Stimulated activated effector memory CD8-positive, alpha-beta T cell treated with anti-CD3 and anti-CD28 coated beads, Interleukin-12 subunit alpha, Interleukin-12 subunit beta, amount 100 ng/mL, for 72 hours (primary cell): ENCODE results near the gene LARP7.
"Not testable (repeated sequence)": the region's sequence is repeated elsewhere in the genome, so short reads cannot be mapped to it uniquely, and the experiment has no call there.

Source experiments
- ATAC-seq: fragments of 150-1000 bp; cut with Tn5 transposase; 2 replicates; pipeline ENCODE4 v1.10.0; 2021
- DNase-seq, 2 donors: peaks; one replicate each; pipeline ENCODE4 v3.0.0; 2021 to 2022; ENCODE audit warnings: low spot score in 2 of 2
- H3K27ac Mint-ChIP-seq: one replicate; pipeline ENCODE4 v1.8.0; 2022; ENCODE audit warnings: mild to moderate bottlenecking, mixed read lengths
- H3K36me3 Mint-ChIP-seq: one replicate; pipeline ENCODE4 v1.8.0; 2022; ENCODE audit warnings: mild to moderate bottlenecking, mixed read lengths
- H3K4me1 Mint-ChIP-seq: one replicate; pipeline ENCODE4 v1.8.0; 2022; ENCODE audit warnings: mixed read lengths
- H3K4me3 Mint-ChIP-seq: one replicate; pipeline ENCODE4 v1.8.0; 2022; ENCODE audit warnings: mild to moderate bottlenecking, mixed read lengths
- H3K9me3 Mint-ChIP-seq: one replicate; pipeline ENCODE4 v1.8.0; 2022; ENCODE audit warnings: mixed read lengths

Gene LARP7

DNA sequence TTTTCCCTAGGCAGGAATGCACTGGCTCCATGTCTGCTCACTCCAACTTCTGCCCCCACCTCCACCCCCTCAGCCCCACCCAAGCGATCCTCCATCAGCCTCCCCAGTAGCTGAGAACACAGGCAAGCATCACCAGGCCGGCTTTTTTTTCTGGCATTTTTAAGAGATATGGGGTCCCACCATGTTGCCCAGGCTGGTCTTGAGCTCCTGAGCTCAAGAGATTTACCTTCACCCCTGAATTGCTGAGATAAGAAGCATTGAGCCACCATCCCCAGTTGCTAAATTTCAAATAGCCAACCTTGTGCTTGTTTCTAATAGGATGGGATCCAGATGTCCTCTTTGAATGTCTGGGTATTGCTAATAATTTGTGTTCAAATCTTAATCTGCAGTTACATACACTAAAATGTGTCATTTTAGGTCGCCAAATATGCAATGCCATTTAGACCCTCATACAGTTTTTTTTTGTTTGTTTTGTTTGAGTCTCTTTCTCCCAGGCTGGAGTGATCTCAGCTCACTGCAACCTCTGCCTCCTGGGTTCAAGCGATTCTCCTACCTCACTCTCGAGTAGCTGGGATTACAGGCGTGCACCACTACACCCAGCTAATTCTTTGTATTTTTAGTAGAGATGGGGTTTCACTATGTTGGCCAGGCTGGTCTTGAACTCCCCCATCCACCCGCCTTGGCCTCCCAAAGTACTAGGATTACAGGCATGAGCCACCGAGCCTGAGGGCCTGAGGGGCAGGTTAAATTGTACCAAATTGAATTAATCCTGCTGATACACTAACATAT lies 8.8 kb downstream of the LARP7 start:
- ATAC-seq, result no peak
- H3K9me3 Mint-ChIP-seq, result no peaks in the 10 kb centered on the region
- no peak for DNase-seq
- no peak overlapping the region for H3K4me3 Mint-ChIP-seq
- H3K36me3 Mint-ChIP-seq, result peaks cover 89% of the 10 kb centered on the region
- no peak overlapping the region for H3K27ac Mint-ChIP-seq
- peaks cover 24% of the 10 kb centered on the region for H3K4me1 Mint-ChIP-seq

DNA sequence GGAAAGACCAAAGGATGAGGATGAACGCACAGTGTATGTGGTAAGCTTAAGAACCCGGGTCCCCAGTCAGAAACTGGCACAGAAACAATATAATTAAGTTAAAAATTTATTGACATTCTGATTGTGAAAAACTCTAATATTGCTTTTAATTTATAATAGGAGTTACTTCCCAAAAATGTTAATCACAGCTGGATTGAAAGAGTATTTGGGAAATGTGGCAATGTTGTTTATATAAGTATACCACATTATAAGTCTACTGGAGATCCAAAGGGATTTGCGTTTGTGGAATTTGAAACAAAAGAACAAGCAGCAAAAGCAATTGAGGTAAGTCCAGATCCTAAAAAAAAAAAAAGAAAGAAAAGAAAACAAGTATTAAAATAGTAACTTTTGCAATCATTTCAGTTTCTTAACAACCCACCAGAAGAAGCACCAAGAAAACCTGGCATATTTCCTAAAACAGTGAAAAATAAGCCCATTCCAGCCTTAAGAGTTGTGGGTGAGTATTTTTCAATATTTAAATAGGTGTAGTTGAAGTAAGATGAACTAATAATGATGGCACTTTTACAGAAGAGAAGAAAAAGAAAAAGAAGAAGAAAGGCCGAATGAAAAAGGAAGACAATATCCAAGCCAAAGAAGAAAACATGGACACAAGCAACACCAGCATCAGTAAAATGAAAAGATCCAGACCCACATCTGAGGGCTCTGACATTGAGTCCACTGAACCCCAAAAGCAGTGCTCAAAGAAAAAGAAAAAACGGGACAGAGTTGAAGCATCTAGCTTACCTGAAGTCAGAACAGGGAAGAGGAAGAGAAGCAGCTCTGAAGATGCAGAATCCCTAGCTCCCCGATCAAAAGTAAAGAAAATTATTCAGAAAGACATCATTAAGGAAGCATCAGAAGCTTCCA lies 9.9 kb downstream of the LARP7 start:
- ATAC-seq (no peak), DNase-seq (no peak)
- Mint-ChIP-seq H3K4me3 (no peak overlapping the region), H3K9me3 (no peaks in the 10 kb centered on the region), H3K27ac (no peak overlapping the region), H3K4me1 (peaks cover 12% of the 10 kb centered on the region), H3K36me3 (peaks cover 94% of the 10 kb centered on the region)

DNA sequence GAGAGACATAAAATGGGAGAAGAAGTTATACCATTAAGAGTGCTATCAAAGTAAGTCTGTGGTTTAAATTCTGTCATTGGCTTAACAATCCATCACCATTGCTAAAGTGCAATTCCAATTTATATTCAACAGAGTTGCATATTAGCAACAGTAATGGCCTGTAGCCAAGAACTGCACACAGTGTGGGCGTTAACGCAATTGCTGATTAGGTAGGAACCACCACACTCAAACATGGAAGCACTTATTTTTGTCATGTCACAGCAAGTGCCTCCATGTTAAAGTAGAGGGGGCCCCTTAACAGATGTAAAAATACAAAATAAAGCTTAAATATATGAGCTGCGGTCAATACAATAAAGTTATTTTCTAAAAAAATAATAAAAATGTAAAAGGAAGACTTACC lies 10.8 kb downstream of the LARP7 start:
- no peak overlapping the region for H3K4me3 Mint-ChIP-seq
- H3K36me3 Mint-ChIP-seq, result peaks cover 100% of the 10 kb centered on the region
- DNase-seq, result no peak
- H3K27ac Mint-ChIP-seq, result no peak overlapping the region
- H3K9me3 Mint-ChIP-seq, result no peaks in the 10 kb centered on the region
- H3K4me1 Mint-ChIP-seq, result peaks cover 9% of the 10 kb centered on the region
- no peak for ATAC-seq

DNA sequence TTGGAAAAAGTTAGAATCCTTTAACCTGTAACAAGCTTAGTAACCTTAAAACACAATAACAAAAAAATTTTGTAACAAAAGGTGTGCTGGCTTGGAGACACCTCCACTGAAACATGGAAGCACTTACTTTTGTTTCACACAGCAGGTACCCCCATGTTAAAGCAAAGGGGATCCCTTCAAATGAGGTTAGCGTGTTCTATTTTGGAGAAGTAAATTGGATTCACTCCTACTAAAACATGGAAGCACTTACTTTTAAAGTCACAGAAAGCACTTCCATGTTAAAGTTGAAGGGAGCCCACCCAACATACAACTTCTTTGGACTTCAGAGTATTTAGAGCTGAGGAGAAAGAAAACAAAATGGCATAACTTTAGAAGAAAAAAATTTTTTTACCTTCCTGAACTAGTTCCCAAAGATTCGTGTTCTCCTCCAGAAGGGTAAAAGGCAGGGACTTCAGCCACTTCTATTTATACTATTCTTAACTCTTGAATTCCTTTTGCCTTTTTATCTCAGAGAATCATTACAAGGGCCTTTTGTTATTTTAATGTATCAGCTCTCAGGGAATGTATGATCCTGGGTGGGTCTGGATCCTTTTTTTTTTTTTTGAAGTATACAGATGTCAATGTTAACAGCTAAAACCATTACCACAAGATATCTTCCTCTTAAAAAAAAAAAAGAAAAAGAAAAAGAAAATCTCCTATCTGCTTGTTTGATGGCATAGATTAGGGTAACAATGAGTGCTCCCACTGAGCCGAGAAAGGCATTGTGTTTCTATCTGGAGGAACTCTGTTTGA lies 11.5 kb downstream of the LARP7 start:
- DNase-seq (no peak), ATAC-seq (no peak)
- H3K4me3 Mint-ChIP-seq, result no peak overlapping the region
- no peak overlapping the region for H3K27ac Mint-ChIP-seq
- H3K9me3 Mint-ChIP-seq, result no peaks in the 10 kb centered on the region
- H3K36me3 Mint-ChIP-seq, result peaks cover 100% of the 10 kb centered on the region
- H3K4me1 Mint-ChIP-seq, result peaks cover 2% of the 10 kb centered on the region

DNA sequence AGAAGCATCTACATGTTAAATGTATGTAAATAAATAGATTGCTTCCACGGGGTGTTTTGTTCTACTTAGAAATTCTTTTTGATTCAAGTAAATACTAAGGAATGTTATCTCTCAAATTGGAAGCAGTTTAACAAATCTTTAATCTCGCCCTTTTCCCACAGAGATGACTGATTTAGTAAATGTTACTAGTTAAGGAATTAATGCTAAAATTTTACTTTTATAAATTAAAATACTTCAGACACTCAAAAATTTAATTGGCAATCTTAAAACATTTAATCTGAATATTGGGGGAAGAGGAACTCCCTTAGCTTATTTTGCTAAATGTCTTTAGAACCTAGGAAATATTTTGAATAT lies 12.1 kb downstream of the LARP7 start:
- DNase-seq (no peak), ATAC-seq (no peak)
- Mint-ChIP-seq H3K4me1 (no peaks in the 10 kb centered on the region), H3K27ac (no peak overlapping the region), H3K9me3 (no peaks in the 10 kb centered on the region), H3K4me3 (no peak overlapping the region), H3K36me3 (peaks cover 100% of the 10 kb centered on the region)

DNA sequence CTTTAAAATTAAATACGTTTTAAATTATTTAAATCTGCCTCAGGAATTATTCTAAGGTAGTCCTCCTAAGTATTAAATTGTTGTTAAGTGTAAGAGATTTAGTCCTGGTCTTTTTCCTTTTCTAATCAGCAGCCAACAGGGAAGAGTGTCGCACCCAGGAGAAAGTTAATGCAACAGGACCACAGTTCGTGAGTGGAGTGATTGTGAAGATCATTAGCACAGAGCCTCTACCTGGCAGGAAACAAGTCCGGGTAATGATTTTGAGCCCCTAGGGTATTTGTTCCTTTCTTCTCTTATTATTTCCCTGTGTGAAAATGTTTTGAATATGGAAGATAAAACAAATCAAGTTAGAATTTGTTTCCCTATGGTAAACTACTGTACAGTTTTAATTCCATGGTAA lies 13.4 kb downstream of the LARP7 start:
- Mint-ChIP-seq H3K27ac (no peak overlapping the region), H3K9me3 (no peaks in the 10 kb centered on the region), H3K4me1 (no peaks in the 10 kb centered on the region), H3K4me3 (no peak overlapping the region), H3K36me3 (peaks cover 100% of the 10 kb centered on the region)
- DNase-seq, result no peak
- no peak for ATAC-seq

DNA sequence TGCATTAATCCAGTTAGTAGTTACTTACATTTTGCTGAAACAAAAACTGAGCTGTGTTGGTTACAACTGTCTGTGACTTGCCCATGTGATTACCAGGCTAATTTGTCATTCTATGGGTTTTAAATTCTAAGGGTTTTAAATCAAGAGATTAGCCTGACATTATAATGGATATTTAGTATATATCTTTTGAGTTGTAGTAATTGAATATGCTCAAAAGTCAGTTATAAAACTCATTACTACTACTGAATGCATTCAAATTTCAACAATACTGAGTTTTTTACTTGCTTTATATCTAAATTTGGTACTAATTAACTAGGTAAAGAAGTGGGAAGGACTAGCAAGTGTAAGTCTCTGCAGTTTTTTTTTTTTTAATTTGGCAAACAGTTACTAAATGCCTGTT lies 14.7 kb downstream of the LARP7 start:
- Mint-ChIP-seq H3K9me3 (no peaks in the 10 kb centered on the region), H3K36me3 (peaks cover 100% of the 10 kb centered on the region), H3K4me1 (no peaks in the 10 kb centered on the region), H3K4me3 (no peak overlapping the region), H3K27ac (no peak overlapping the region)
- no peak for ATAC-seq
- no peak for DNase-seq

DNA sequence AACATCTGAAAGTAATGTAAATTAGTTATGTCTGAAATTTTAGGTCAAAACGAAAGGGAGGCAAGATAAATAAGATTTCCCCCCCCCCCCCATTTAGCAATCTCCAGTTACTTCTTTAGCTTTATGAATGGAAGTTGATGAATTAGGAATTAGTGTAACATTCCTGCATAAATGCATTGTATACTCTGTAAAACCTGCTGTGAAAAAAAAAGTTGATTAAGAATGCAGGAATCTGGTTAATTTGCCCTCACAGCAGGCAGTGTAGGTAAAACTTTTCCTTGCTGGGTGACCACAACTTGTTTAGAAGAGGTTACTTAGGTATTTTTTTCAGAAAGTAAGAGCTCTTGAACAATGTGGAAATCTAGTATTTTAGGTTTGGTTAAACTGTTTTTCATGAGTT lies 15.3 kb downstream of the LARP7 start:
- no peaks in the 10 kb centered on the region for H3K9me3 Mint-ChIP-seq
- H3K4me1 Mint-ChIP-seq, result no peaks in the 10 kb centered on the region
- H3K36me3 Mint-ChIP-seq, result peaks cover 100% of the 10 kb centered on the region
- no peak for ATAC-seq
- H3K4me3 Mint-ChIP-seq, result no peak overlapping the region
- no peak for DNase-seq
- H3K27ac Mint-ChIP-seq, result no peak overlapping the region

DNA sequence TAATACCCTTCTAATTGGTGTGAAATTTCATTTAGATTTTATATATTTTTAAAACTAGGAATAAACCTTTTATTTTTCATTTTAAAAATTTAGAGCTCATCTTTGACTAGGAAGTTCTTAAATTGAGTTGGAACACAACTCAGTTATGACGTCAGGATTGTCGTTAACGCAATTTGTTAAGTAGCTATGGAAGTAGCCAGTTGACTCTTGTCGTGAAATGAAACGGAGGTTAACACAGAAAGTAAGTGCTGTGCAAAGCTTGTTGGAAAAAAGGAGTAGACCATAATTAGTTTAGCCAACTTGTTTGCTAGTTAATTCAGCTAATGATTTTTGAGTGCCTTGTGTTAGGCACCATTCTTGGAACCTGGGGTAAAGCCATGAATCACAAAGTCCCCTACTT lies 18.3 kb downstream of the LARP7 start:
- Mint-ChIP-seq H3K4me1 (no peaks in the 10 kb centered on the region), H3K27ac (no peak overlapping the region), H3K9me3 (no peaks in the 10 kb centered on the region), H3K4me3 (no peak overlapping the region), H3K36me3 (peaks cover 89% of the 10 kb centered on the region)
- no peak for ATAC-seq
- no peak for DNase-seq

DNA sequence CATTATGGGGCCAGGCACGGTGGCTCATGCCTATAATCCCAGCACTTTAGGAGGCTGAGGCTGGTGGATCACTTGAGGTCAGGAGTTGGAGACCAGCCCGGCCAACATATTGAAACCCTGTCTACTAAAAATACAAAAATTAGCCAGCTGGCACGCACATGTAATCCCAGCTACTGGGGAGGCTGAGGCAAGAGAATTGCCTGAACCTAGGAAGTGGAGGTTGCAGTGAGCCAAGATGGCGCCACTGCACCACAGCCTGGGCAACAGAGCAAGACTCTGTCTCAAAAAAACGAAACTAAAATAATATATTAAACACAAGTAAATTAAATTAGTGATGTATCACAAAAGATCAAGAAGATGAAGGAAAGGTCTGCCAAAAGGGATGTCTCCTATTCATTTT lies 19.2 kb downstream of the LARP7 start:
- DNase-seq, H3K4me1 Mint-ChIP-seq, ATAC-seq, H3K9me3 Mint-ChIP-seq, H3K27ac Mint-ChIP-seq, H3K4me3 Mint-ChIP-seq: not testable (repeated sequence)
- H3K36me3 Mint-ChIP-seq, result peaks cover 80% of the 10 kb centered on the region

DNA sequence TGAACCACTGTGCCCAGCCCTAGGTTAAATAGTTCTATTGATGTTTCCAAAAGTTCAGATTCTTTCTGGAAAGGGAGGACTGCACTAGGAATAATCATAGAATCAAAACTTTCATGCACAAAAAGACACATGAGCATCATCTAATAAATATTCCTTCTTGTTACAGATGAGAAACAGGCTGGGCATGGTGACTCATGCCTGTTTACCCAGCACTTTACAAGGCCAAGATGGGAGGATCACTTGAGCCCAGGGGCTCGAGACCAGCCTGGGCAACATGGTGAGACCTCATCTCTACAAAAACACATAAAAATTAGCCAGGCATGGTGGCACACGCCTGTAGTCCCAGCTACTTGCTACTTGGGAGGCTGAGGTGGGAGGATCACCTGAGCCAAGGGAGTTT lies 27.7 kb downstream of the LARP7 start:
- Mint-ChIP-seq H3K9me3 (no peaks in the 10 kb centered on the region), H3K4me3 (no peak overlapping the region), H3K27ac (no peak overlapping the region), H3K36me3 (peaks cover 7% of the 10 kb centered on the region), H3K4me1 (no peaks in the 10 kb centered on the region)
- DNase-seq, result no peak
- ATAC-seq, result no peak

DNA sequence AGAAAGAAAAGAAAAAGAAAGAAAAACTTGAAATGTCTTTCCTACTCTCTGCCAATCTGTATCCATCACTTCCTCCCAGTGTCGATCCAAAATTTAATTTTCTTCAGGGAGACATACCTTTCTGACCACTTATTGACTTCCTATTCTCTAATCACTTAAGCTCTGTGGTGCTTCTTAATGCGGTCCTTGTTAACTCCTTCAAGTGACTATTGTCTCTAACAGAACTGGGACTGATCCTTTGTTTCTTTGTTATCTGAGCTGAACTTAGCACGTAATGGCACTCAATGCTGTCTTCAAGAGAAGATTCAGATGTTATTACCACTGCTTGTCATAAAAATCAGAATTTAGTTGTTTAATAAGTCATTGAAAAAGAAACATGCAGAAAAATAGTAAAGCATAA lies 31.2 kb downstream of the LARP7 start:
- no peak for DNase-seq
- H3K4me1 Mint-ChIP-seq, result no peaks in the 10 kb centered on the region
- H3K9me3 Mint-ChIP-seq, result no peaks in the 10 kb centered on the region
- H3K27ac Mint-ChIP-seq, result no peak overlapping the region
- H3K36me3 Mint-ChIP-seq, result peaks cover 7% of the 10 kb centered on the region
- ATAC-seq, result no peak
- H3K4me3 Mint-ChIP-seq, result no peak overlapping the region

DNA sequence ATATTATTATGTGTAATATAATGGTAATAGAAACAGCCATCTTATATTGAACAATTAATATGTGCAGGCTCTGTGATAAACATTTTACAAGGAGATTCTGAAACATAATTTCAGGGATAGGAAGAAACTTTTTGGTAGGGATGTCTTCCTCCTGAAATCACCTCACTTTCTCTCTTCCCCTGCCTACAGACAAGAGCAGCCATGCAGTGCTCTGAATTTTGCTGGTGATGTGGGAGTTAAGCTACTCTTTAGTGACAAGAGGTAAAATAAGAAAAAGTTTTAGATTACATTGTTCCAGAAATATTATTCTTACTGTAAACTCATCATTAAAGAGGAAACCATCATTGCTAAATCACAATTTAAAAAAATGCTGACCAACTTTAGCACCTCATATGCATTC lies 36.1 kb downstream of the LARP7 start:
- no peaks in the 10 kb centered on the region for H3K36me3 Mint-ChIP-seq
- no peak overlapping the region for H3K4me3 Mint-ChIP-seq
- DNase-seq (no peak), ATAC-seq (no peak)
- H3K27ac Mint-ChIP-seq, result no peak overlapping the region
- H3K4me1 Mint-ChIP-seq, result peaks cover 7% of the 10 kb centered on the region
- H3K9me3 Mint-ChIP-seq, result no peaks in the 10 kb centered on the region

DNA sequence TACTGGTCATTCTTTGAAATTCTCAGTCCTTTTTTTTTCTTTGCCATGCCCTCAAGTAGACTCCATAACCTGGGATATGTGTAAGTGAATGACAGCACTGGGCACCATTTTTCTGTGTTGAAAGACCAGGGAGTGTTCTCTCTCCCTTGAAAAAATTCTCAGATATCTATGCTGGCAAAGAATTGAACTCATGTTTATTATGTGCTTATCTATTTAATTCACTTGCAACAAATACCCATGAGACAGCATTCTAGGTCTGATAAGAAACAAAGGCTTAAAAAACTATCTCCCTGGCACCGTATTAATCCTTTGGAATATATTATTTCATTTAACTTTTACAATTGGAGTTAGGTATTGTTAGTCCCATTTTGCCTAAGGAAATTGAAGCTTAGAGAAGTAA lies 36.7 kb downstream of the LARP7 start:
- DNase-seq (no peak), ATAC-seq (no peak)
- Mint-ChIP-seq H3K27ac (no peak overlapping the region), H3K4me1 (peaks cover 7% of the 10 kb centered on the region), H3K4me3 (no peak overlapping the region), H3K36me3 (no peaks in the 10 kb centered on the region), H3K9me3 (no peaks in the 10 kb centered on the region)

DNA sequence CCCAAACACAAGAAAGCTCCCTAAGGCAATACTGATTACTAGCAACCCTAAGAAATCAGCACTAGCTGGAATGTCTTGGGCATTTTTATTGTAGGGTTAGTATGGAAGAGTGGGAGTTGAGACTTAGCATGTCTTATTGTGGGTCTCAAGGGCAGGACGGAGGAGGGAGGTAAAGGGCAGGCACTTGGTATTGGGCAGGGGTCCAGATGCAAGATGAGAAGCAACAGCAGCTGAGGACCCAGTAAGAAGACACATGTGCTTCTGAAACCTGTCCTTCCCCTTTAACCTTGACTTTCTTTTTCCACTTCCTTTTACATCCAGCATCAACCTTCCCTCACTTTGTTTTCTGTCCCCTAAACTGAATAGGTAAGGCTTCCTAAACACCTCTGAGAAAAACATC lies 37.4 kb downstream of the LARP7 start:
- H3K4me1 Mint-ChIP-seq, result peaks cover 7% of the 10 kb centered on the region
- no peaks in the 10 kb centered on the region for H3K36me3 Mint-ChIP-seq
- no peak overlapping the region for H3K4me3 Mint-ChIP-seq
- no peaks in the 10 kb centered on the region for H3K9me3 Mint-ChIP-seq
- no peak for ATAC-seq
- no peak for DNase-seq
- H3K27ac Mint-ChIP-seq, result no peak overlapping the region
